Measurements from ENCODE around the gene SLC4A1.

DNA sequence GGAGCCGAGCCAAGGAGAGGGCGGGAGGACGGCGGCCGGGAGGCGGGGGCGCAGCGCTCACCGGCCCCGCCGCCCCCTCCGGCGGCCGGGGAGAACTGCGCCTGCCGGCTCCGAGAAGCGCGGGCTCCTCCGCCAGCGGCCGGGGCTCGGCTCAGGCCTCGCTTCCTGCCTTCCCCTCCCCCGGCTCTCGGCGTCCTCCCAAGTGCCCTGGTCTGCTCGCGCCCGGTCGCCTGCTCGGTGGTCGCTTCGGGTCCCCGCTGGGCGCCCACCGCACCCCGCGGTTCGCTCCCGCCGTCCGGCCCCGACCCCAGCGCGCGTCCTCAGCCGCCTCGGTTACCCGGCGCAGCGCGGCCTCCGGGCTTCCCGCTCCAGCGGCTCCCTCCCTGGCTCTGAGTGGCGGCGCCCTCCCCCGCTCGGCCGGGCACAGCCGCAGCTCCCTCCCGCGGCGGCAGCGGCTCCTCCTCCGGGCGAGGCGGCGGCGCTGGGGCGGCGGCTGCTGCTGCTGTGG lies 48.8 kb downstream of the SLC4A1 start:
- TF ChIP-seq, protein P1, sequence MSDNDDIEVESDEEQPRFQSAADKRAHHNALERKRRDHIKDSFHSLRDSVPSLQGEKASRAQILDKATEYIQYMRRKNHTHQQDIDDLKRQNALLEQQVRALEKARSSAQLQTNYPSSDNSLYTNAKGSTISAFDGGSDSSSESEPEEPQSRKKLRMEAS (IDR thresholded peaks at IDR 0.05), result no peak
- TF ChIP-seq RFX5 (IDR thresholded peaks at IDR 0.05) (0 out of 2 replicates have a peak, but pooled peaks have one; percentile 30), PHF8 (IDR thresholded peaks at IDR 0.05; ENCODE audit: borderline replicate concordance, low read depth) (peak; percentile 38; the same call in 1 of the 2 replicates), RCOR1 (IDR thresholded peaks at IDR 0.05; ENCODE audit: low read depth, low read length) (no peak), SMC3 (IDR thresholded peaks at IDR 0.05) (no peak), CHD2 (IDR thresholded peaks at IDR 0.05; ENCODE audit: low read length, partially characterized antibody) (no peak), POLR2AphosphoS2 (conservative IDR thresholded peaks at IDR 0.05; ENCODE audit: low read length) (no peak), POLR2A (IDR thresholded peaks at IDR 0.05; ENCODE audit: low read length) (no peak; the same call in none of the 2 replicates), HDAC2 (IDR thresholded peaks at IDR 0.05) (no peak), MYC (IDR thresholded peaks at IDR 0.05; ENCODE audit: borderline replicate concordance, low read length) (no peak)
- TF ChIP-seq, protein P2, sequence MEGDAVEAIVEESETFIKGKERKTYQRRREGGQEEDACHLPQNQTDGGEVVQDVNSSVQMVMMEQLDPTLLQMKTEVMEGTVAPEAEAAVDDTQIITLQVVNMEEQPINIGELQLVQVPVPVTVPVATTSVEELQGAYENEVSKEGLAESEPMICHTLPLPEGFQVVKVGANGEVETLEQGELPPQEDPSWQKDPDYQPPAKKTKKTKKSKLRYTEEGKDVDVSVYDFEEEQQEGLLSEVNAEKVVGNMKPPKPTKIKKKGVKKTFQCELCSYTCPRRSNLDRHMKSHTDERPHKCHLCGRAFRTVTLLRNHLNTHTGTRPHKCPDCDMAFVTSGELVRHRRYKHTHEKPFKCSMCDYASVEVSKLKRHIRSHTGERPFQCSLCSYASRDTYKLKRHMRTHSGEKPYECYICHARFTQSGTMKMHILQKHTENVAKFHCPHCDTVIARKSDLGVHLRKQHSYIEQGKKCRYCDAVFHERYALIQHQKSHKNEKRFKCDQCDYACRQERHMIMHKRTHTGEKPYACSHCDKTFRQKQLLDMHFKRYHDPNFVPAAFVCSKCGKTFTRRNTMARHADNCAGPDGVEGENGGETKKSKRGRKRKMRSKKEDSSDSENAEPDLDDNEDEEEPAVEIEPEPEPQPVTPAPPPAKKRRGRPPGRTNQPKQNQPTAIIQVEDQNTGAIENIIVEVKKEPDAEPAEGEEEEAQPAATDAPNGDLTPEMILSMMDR (IDR thresholded peaks at IDR 0.05), result no peak; the same call in 2 of the 3 replicates
- TF ChIP-seq, protein P3, sequence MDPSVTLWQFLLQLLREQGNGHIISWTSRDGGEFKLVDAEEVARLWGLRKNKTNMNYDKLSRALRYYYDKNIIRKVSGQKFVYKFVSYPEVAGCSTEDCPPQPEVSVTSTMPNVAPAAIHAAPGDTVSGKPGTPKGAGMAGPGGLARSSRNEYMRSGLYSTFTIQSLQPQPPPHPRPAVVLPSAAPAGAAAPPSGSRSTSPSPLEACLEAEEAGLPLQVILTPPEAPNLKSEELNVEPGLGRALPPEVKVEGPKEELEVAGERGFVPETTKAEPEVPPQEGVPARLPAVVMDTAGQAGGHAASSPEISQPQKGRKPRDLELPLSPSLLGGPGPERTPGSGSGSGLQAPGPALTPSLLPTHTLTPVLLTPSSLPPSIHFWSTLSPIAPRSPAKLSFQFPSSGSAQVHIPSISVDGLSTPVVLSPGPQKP (IDR thresholded peaks at IDR 0.05; ENCODE audit: low read depth, low read length), result no peak
- TF ChIP-seq, protein P4, sequence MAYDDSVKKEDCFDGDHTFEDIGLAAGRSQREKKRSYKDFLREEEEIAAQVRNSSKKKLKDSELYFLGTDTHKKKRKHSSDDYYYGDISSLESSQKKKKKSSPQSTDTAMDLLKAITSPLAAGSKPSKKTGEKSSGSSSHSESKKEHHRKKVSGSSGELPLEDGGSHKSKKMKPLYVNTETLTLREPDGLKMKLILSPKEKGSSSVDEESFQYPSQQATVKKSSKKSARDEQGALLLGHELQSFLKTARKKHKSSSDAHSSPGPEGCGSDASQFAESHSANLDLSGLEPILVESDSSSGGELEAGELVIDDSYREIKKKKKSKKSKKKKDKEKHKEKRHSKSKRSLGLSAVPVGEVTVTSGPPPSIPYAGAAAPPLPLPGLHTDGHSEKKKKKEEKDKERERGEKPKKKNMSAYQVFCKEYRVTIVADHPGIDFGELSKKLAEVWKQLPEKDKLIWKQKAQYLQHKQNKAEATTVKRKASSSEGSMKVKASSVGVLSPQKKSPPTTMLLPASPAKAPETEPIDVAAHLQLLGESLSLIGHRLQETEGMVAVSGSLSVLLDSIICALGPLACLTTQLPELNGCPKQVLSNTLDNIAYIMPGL (CRISPR knock-in tag; IDR thresholded peaks at IDR 0.05; ENCODE audit: borderline replicate concordance), result no peak
- TF ChIP-seq, protein P5, sequence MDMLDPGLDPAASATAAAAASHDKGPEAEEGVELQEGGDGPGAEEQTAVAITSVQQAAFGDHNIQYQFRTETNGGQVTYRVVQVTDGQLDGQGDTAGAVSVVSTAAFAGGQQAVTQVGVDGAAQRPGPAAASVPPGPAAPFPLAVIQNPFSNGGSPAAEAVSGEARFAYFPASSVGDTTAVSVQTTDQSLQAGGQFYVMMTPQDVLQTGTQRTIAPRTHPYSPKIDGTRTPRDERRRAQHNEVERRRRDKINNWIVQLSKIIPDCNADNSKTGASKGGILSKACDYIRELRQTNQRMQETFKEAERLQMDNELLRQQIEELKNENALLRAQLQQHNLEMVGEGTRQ (IDR thresholded peaks at IDR 0.05), result no peak
